IMR-90 (cell line): Measurements from ENCODE around the gene DUS2. TPM values are rescaled to one million over a fixed set of nuclear protein-coding genes. Genes with fewer than 3 reads are reported as not detected.

ENCODE experiments used
- ATAC-seq: fragments of 200-7000 bp; cut with Tn5 transposase; 2 replicates; pipeline ENCODE4 v1.9.1; 2020; ENCODE audit warnings: low read depth, mild to moderate bottlenecking, moderate library complexity
- BruUV-seq: library from RNA; stranded (reverse); fragments of 400-500 nt; replicated peaks from 2 replicates; lab custom pipeline; 2021; lab: Mats Ljungman, UMichigan
- CTCF ChIA-PET: fragments of 300-600 bp; formaldehyde crosslinking; extraction: SDS; loops from one replicate; lab custom pipeline; 2021; ENCODE audit warnings: antibody characterized with exemption; lab: Yijun Ruan, JAX
- POLR2A ChIA-PET: fragments of 300-600 bp; sonication (Branson Sonifier 250); formaldehyde crosslinking; loops from one replicate; lab custom pipeline; 2022; ENCODE audit warnings: antibody characterized with exemption; ENCODE audit not compliant: unreplicated experiment; lab: Charles Lee
- DNase-seq: peaks from one replicate; pipeline ENCODE4 v3.0.0; 2013
- H2AFZ ChIP-seq: replicated peaks from 2 replicates; pipeline ENCODE3; 2013; ENCODE audit warnings: low read length, mild to moderate bottlenecking; ENCODE audit not compliant: poor library complexity
- H2AK5ac ChIP-seq: 2 replicates; pipeline ENCODE4 v1.6.1; 2013; ENCODE audit warnings: low read depth, low read length, inconsistent platforms
- H2AK9ac ChIP-seq: replicated peaks from 2 replicates; pipeline ENCODE3; 2013; ENCODE audit warnings: mild to moderate bottlenecking, low read depth, low read length, moderate library complexity; ENCODE audit not compliant: poor library complexity
- H2BK120ac ChIP-seq: 2 replicates; pipeline ENCODE4 v1.6.1; 2013; ENCODE audit warnings: low read depth, low read length, inconsistent platforms
- H2BK15ac ChIP-seq: 3 replicates; pipeline ENCODE4 v1.6.1; 2013; ENCODE audit warnings: low read depth, low read length, inconsistent platforms
- H2BK20ac ChIP-seq: 2 replicates; pipeline ENCODE4 v1.6.1; 2013; ENCODE audit warnings: low read depth, mild to moderate bottlenecking, inconsistent platforms, low read length, moderate library complexity
- H2BK5ac ChIP-seq: 2 replicates; pipeline ENCODE4 v1.6.1; 2013; ENCODE audit warnings: mild to moderate bottlenecking, low read depth, low read length, inconsistent platforms; ENCODE audit not compliant: poor library complexity, severe bottlenecking
- H3K14ac ChIP-seq: replicated peaks from 2 replicates; pipeline ENCODE4 v1.6.1; 2013; ENCODE audit warnings: low read depth, low read length, inconsistent platforms
- H3K18ac ChIP-seq: 2 replicates; pipeline ENCODE4 v1.6.1; 2013; ENCODE audit warnings: low read depth, low read length, control low read depth
- H3K23ac ChIP-seq: 2 replicates; pipeline ENCODE4 v1.6.1; 2013; ENCODE audit warnings: low read depth, low read length, inconsistent platforms
- H3K27ac ChIP-seq: 2 replicates; pipeline ENCODE4 v1.5.1; 2013; ENCODE audit warnings: mild to moderate bottlenecking, control low read depth, low read length; ENCODE audit not compliant: insufficient read depth
- H3K27me3 ChIP-seq: 2 replicates; pipeline ENCODE4 v1.6.1; 2013; ENCODE audit warnings: low read length; ENCODE audit not compliant: control insufficient read depth, insufficient read depth
- H3K36me3 ChIP-seq: 2 replicates; pipeline ENCODE4 v1.6.1; 2013; ENCODE audit warnings: low read length, mixed read lengths; ENCODE audit not compliant: control insufficient read depth, insufficient read depth
- H3K4ac ChIP-seq: 2 replicates; pipeline ENCODE4 v1.6.1; 2013; ENCODE audit warnings: low read depth, low read length, inconsistent platforms
- H3K4me1 ChIP-seq: 2 replicates; pipeline ENCODE4 v1.6.1; 2013; ENCODE audit warnings: low read length, mixed read lengths; ENCODE audit not compliant: control insufficient read depth, insufficient read depth
- H3K4me2 ChIP-seq: 2 replicates; pipeline ENCODE4 v1.6.1; 2013; ENCODE audit warnings: low read depth, mild to moderate bottlenecking, control low read depth, low read length, moderate library complexity
- H3K4me3 ChIP-seq: 2 replicates; pipeline ENCODE4 v1.5.1; 2013; ENCODE audit warnings: low read depth, mild to moderate bottlenecking, control low read depth, low read length, moderate library complexity; ENCODE audit not compliant: insufficient read depth
- H3K56ac ChIP-seq: 2 replicates; pipeline ENCODE4 v1.6.1; 2013; ENCODE audit warnings: low read length, inconsistent platforms; ENCODE audit not compliant: insufficient read depth; ENCODE audit errors: extremely low read depth
- H3K79me1 ChIP-seq, 2 experiments: 2 replicates each; pipeline ENCODE4 v1.6.1; 2013; ENCODE audit warnings: low read length in 2 of 2, inconsistent platforms in 1 of 2, low read depth in 1 of 2
- H3K9ac ChIP-seq: 2 replicates; pipeline ENCODE4 v1.6.1; 2013; ENCODE audit warnings: low read depth, low read length, control low read depth
- H3K9me1 ChIP-seq: 2 replicates; pipeline ENCODE4 v1.6.1; 2013; ENCODE audit warnings: low read length, inconsistent platforms; ENCODE audit not compliant: insufficient read depth
- H3K9me3 ChIP-seq: 2 replicates; pipeline ENCODE4 v1.6.1; 2013; ENCODE audit warnings: low read length; ENCODE audit not compliant: control insufficient read depth, insufficient read depth
- H4K20me1 ChIP-seq: 2 replicates; pipeline ENCODE4 v1.6.1; 2013; ENCODE audit warnings: low read length, inconsistent platforms; ENCODE audit not compliant: insufficient read depth
- H4K5ac ChIP-seq: 2 replicates; pipeline ENCODE4 v1.6.1; 2013; ENCODE audit warnings: mild to moderate bottlenecking, low read depth, low read length, control low read depth
- H4K8ac ChIP-seq, 2 experiments: 2 replicates each; pipeline ENCODE4 v1.6.1; 2013; ENCODE audit warnings: low read depth in 2 of 2, low read length in 2 of 2, control low read depth in 1 of 2, inconsistent platforms in 1 of 2
- H4K91ac ChIP-seq: 2 replicates; pipeline ENCODE4 v1.6.1; 2013; ENCODE audit warnings: low read depth, low read length, inconsistent platforms; ENCODE audit not compliant: insufficient read depth
- BHLHE40 ChIP-seq: fragments of 150-350 bp; IDR thresholded peaks from 2 replicates; pipeline ENCODE4 v1.6.1; 2016; ENCODE audit warnings: mild to moderate bottlenecking, low read depth, low read length
- CEBPB ChIP-seq: IDR thresholded peaks from 2 replicates; pipeline ENCODE4 v1.6.1; 2012; ENCODE audit warnings: low read depth, low read length, improper control_type of control experiment
- CHD1 ChIP-seq: IDR thresholded peaks from 2 replicates; pipeline ENCODE4 v1.6.1; 2012; ENCODE audit warnings: low read depth, low read length, improper control_type of control experiment
- FOS ChIP-seq: fragments of 150-350 bp; IDR thresholded peaks from 2 replicates; pipeline ENCODE4 v1.6.1; 2016; ENCODE audit warnings: low read depth, low read length
- MAFK ChIP-seq: IDR thresholded peaks from 2 replicates; pipeline ENCODE4 v1.6.1; 2012; ENCODE audit warnings: low read depth, low read length, improper control_type of control experiment
- MAZ ChIP-seq: IDR thresholded peaks from 2 replicates; pipeline ENCODE4 v1.6.1; 2012; ENCODE audit warnings: low read depth, mild to moderate bottlenecking, low read length, improper control_type of control experiment, moderate library complexity, borderline replicate concordance
- MXI1 ChIP-seq: IDR thresholded peaks from 2 replicates; pipeline ENCODE4 v1.6.1; 2012; ENCODE audit warnings: low read depth, mild to moderate bottlenecking, low read length, moderate library complexity, borderline replicate concordance
- POLR2A ChIP-seq: IDR thresholded peaks from 2 replicates; pipeline ENCODE4 v1.6.1; 2012; ENCODE audit warnings: mild to moderate bottlenecking, low read depth, low read length
- RCOR1 ChIP-seq: IDR thresholded peaks from 2 replicates; pipeline ENCODE4 v1.6.1; 2012; ENCODE audit warnings: mild to moderate bottlenecking, low read length, improper control_type of control experiment; ENCODE audit not compliant: insufficient replicate concordance
- RFX5 ChIP-seq: IDR thresholded peaks from 2 replicates; pipeline ENCODE4 v1.8.0; 2012; ENCODE audit warnings: low read depth, mild to moderate bottlenecking, low read length, moderate library complexity
- SMC3 ChIP-seq: fragments of 150-350 bp; IDR thresholded peaks from 2 replicates; pipeline ENCODE4 v1.6.1; 2016; ENCODE audit warnings: low read depth, mild to moderate bottlenecking, antibody characterized with exemption, low read length, moderate library complexity
- WGBS, 2 experiments: methylation state at CpG; one replicate each; pipeline versions ENCODE4 v1.1.5 to v1.1.7; 2013; ENCODE audit warnings: missing lambda C conversion rate in 2 of 2; ENCODE audit not compliant: insufficient read length in 1 of 2; ENCODE audit errors: extremely low coverage in 2 of 2; 5-methylcytosine and 5-hydroxymethylcytosine counted together
- dilution Hi-C: fragments of 300-500 bp; cut with HindIII; formaldehyde crosslinking; loops from one replicate; pipeline ENCODE4 v1.14.3; 2018; ENCODE audit warnings: low sequenced_read_pairs; ENCODE audit not compliant: unreplicated experiment
- in situ Hi-C: fragments of 300-500 bp; cut with MboI; formaldehyde crosslinking; loops from 3 replicates; pipeline ENCODE4 v1.14.3; 2019; ENCODE audit warnings: low sequenced_read_pairs, inconsistent platforms, mixed read lengths
- intact Hi-C: fragments of 100-400 bp; cut with micrococcal nuclease; formaldehyde crosslinking; loops from 2 replicates; pipeline ENCODE4 v1.10.0; 2022
- polyA plus RNA-seq, 3 experiments: library from polyadenylated mRNA; depleted of rRNA; stranded (reverse); fragments of >200 nt; gene quantifications; 2 replicates each; pipeline ENCODE4 v1.2.3, GENCODE V29; 2012; ENCODE audit warnings: low replicate concordance in 1 of 3
- total RNA-seq: library from RNA; depleted of rRNA; stranded (reverse); fragments of >200 nt; gene quantifications from 2 replicates; pipeline ENCODE4 v1.2.3, GENCODE V29; 2012
- TF ChIP-seq, protein P1 (sequence below): fragments of 150-350 bp; IDR thresholded peaks from 2 replicates; pipeline ENCODE4 v1.6.1; 2017; ENCODE audit warnings: mild to moderate bottlenecking, antibody characterized with exemption, low read length, low read depth
- TF ChIP-seq, protein P2 (sequence below): fragments of 150-350 bp; IDR thresholded peaks from 2 replicates; pipeline ENCODE4 v1.6.1; 2016; ENCODE audit warnings: low read depth, mild to moderate bottlenecking, low read length, moderate library complexity, borderline replicate concordance
- TF ChIP-seq, protein P3 (sequence below): conservative IDR thresholded peaks from 2 replicates; pipeline ENCODE4 v1.5.1; 2012; ENCODE audit warnings: mild to moderate bottlenecking, low read depth, low read length, improper control_type of control experiment

The DUS2 gene
- total and polyA plus RNA-seq, 2 of the 4 experiments (the other 2 are of a cell fraction): 15.8 to 30.5 TPM

DNA sequence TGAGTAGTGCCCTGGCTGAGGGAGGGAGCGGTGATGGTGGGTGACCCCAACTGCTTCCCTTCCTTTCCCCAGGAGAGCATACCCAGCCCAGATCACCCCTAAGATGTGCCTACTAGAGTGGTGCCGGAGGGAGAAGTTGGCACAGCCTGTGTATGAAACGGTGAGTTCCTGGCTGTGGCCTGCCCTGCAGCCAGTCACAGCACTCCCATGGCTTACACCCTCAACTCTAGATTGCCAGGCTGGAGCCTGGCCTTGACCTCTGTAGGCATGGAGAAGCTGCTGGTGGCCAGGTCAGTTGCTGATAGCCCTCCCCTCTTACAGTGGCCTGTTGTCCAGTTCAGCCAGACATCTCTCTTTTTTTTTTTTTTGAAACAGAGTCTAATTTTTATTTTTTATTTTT is 53.5 kb downstream of the DUS2 start:
- POLR2A ChIA-PET: no interaction called here
- dilution Hi-C loops: no loop called here

More for the DNA sequence above, 53.5 kb downstream of the DUS2 start:
- Histone ChIP-seq H2BK5ac (no peak overlapping the region), H3K36me3 (peaks cover 45% of the 10 kb centered on the region), H3K18ac (no peak overlapping the region), H3K9me1 (peaks cover 23% of the 10 kb centered on the region), H3K14ac (no peak overlapping the region), H2AK9ac (no peak overlapping the region), H3K27ac (no peak overlapping the region), H3K56ac (no peak overlapping the region), H3K4me1 (peaks cover 17% of the 10 kb centered on the region), H3K4me3 (no peak overlapping the region), H2BK15ac (no peak overlapping the region), H4K8ac (no peak overlapping the region), H4K20me1 (no peaks in the 10 kb centered on the region), H2BK120ac (no peak overlapping the region), H3K27me3 (no peaks in the 10 kb centered on the region), H3K9ac (no peak overlapping the region), H4K5ac (no peak overlapping the region), H4K91ac (no peak overlapping the region), H3K79me1 (0 out of 4 replicates have a peak, but pooled peaks cover 0 to 3% of the 10 kb centered on the region in 2 experiments), H2BK20ac (no peak overlapping the region), H3K4ac (no peak overlapping the region), H3K9me3 (no peaks in the 10 kb centered on the region), H2AFZ (no peak overlapping the region), H3K23ac (no peak overlapping the region), H2AK5ac (no peak overlapping the region), H3K4me2 (no peak overlapping the region)
- TF ChIP-seq MAFK: no peak
- TF ChIP-seq BHLHE40: no peak
- TF ChIP-seq, protein P1, sequence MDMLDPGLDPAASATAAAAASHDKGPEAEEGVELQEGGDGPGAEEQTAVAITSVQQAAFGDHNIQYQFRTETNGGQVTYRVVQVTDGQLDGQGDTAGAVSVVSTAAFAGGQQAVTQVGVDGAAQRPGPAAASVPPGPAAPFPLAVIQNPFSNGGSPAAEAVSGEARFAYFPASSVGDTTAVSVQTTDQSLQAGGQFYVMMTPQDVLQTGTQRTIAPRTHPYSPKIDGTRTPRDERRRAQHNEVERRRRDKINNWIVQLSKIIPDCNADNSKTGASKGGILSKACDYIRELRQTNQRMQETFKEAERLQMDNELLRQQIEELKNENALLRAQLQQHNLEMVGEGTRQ: no peak
- TF ChIP-seq, protein P2, sequence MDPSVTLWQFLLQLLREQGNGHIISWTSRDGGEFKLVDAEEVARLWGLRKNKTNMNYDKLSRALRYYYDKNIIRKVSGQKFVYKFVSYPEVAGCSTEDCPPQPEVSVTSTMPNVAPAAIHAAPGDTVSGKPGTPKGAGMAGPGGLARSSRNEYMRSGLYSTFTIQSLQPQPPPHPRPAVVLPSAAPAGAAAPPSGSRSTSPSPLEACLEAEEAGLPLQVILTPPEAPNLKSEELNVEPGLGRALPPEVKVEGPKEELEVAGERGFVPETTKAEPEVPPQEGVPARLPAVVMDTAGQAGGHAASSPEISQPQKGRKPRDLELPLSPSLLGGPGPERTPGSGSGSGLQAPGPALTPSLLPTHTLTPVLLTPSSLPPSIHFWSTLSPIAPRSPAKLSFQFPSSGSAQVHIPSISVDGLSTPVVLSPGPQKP: no peak
- TF ChIP-seq, protein P3, sequence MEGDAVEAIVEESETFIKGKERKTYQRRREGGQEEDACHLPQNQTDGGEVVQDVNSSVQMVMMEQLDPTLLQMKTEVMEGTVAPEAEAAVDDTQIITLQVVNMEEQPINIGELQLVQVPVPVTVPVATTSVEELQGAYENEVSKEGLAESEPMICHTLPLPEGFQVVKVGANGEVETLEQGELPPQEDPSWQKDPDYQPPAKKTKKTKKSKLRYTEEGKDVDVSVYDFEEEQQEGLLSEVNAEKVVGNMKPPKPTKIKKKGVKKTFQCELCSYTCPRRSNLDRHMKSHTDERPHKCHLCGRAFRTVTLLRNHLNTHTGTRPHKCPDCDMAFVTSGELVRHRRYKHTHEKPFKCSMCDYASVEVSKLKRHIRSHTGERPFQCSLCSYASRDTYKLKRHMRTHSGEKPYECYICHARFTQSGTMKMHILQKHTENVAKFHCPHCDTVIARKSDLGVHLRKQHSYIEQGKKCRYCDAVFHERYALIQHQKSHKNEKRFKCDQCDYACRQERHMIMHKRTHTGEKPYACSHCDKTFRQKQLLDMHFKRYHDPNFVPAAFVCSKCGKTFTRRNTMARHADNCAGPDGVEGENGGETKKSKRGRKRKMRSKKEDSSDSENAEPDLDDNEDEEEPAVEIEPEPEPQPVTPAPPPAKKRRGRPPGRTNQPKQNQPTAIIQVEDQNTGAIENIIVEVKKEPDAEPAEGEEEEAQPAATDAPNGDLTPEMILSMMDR: no peak
- no peak for TF ChIP-seq POLR2A
- no peak for TF ChIP-seq MXI1
- no peak for TF ChIP-seq CHD1
- TF ChIP-seq RCOR1: no peak
- no peak for TF ChIP-seq RFX5
- no peak for TF ChIP-seq SMC3
- TF ChIP-seq MAZ: no peak
- TF ChIP-seq FOS: no peak
- TF ChIP-seq CEBPB: no peak
- no peak for DNase-seq
- intact Hi-C loops (no loop called here), in situ Hi-C loops (no loop called here)
- no TSS peak for BruUV-seq
- CTCF ChIA-PET: interaction anchor here (0.5 kb wide), 1 partner anchor 11 kb away, joined by 3 read pairs; no protein-coding TSS in a partner anchor
- ATAC-seq: no peak
- WGBS, 2 experiments: no CpG with 5 or more reads among the region's 3 CpGs
